K562 (cell line): ENCODE data around the gene RUNX1. TPM values are rescaled to one million over a fixed set of nuclear protein-coding genes. Genes with fewer than 3 reads are reported as not detected.

ENCODE experiments used
- ATAC-seq: fragments of 200-7000 bp; cut with Tn5 transposase; 3 replicates; pipeline ENCODE4 v1.9.1; 2020; ENCODE audit warnings: moderate library complexity
- BruUV-seq: library from RNA; stranded (reverse); fragments of 400-500 nt; replicated peaks from 2 replicates; lab custom pipeline; 2021; lab: Mats Ljungman, UMichigan
- CTCF ChIA-PET: fragments of 300-600 bp; formaldehyde crosslinking; extraction: SDS; loops from one replicate; lab custom pipeline; 2021; ENCODE audit warnings: low intra/inter-chr PET ratio; lab: Yijun Ruan, JAX
- POLR2A ChIA-PET: fragments of 300-600, 350-650 bp; sonication (Branson Sonifier 250); formaldehyde crosslinking; extraction: SDS; loops from one replicate; lab custom pipeline; 2021; ENCODE audit warnings: antibody characterized with exemption, inconsistent platforms; lab: Yijun Ruan, JAX
- DNase-seq, 4 experiments: peaks; one replicate each; pipeline versions ENCODE4 v3.0.0 to v3.0.0-alpha.2; 2011 to 2018; ENCODE audit warnings: low spot score in 3 of 4, mixed read lengths in 3 of 4; ENCODE audit errors: extremely low read depth in 1 of 4
- FAIRE-seq: peaks from 2 replicates; lab custom pipeline; 2011; peaks lifted over from hg19 to GRCh38; lab: Jason Lieb, UNC
- H2AFZ ChIP-seq: 2 replicates; pipeline ENCODE4 v1.6.0; 2011; ENCODE audit warnings: low read depth, low read length, control low read depth, inconsistent platforms
- H3K27ac ChIP-seq: fragments of 200-600 bp; 3 replicates; pipeline ENCODE4 v1.8.0; 2011; ENCODE audit warnings: low read depth, mild to moderate bottlenecking, control low read depth, inconsistent platforms, low read length, moderate library complexity, mixed read lengths; ENCODE audit errors: extremely low read depth
- H3K27me3 ChIP-seq, 2 experiments: fragments of 300-600 bp in 1 of 2; 2 replicates in 1 of 2; 3 replicates in 1 of 2; pipeline versions ENCODE4 v1.6.0 to v1.8.0; 2011; ENCODE audit warnings: inconsistent platforms in 2 of 2, low read length in 2 of 2, mild to moderate bottlenecking in 1 of 2, mixed read lengths in 1 of 2, moderate library complexity in 1 of 2; ENCODE audit not compliant: control insufficient read depth in 2 of 2, insufficient read depth in 2 of 2
- H3K36me3 ChIP-seq: fragments of 300-600 bp; 3 replicates; pipeline ENCODE4 v1.8.0; 2011; ENCODE audit warnings: mild to moderate bottlenecking, low read length, inconsistent platforms; ENCODE audit not compliant: control insufficient read depth, insufficient read depth
- H3K4me1 ChIP-seq, 2 experiments: fragments of 200-600 bp in 1 of 2; replicated peaks in 1 of 2; 2 replicates in 1 of 2; 3 replicates in 1 of 2; pipeline versions ENCODE4 v1.5.1 to v1.8.0; 2011; ENCODE audit warnings: inconsistent platforms in 2 of 2, low read length in 2 of 2, mild to moderate bottlenecking in 1 of 2, mixed read lengths in 1 of 2, moderate library complexity in 1 of 2; ENCODE audit not compliant: control insufficient read depth in 2 of 2, insufficient read depth in 2 of 2
- H3K4me2 ChIP-seq: 2 replicates; pipeline ENCODE4 v1.6.1; 2011; ENCODE audit warnings: low read length, control low read depth, inconsistent platforms, mixed read lengths; ENCODE audit not compliant: insufficient read depth
- H3K4me3 ChIP-seq: fragments of 200-600 bp; sonication (generic), shearing (Covaris generic); 2 replicates; pipeline ENCODE4 v1.5.1; 2016; ENCODE audit warnings: control low read depth, inconsistent platforms
- H3K79me2 ChIP-seq: fragments of 200-600 bp; 3 replicates; pipeline ENCODE4 v1.8.0; 2011; ENCODE audit warnings: low read length, inconsistent platforms; ENCODE audit not compliant: control insufficient read depth, insufficient read depth
- H3K9ac ChIP-seq, 2 experiments: 2 replicates each; pipeline versions ENCODE4 v1.6.0 to v1.6.1; 2011; ENCODE audit warnings: low read depth in 2 of 2, low read length in 2 of 2, control low read depth in 1 of 2, inconsistent platforms in 1 of 2, mild to moderate bottlenecking in 1 of 2, mixed read lengths in 1 of 2; ENCODE audit not compliant: insufficient read depth in 1 of 2
- H3K9me1 ChIP-seq: one replicate; pipeline ENCODE4 v1.6.0; 2011; ENCODE audit warnings: inconsistent platforms, mild to moderate bottlenecking, low read length, moderate library complexity; ENCODE audit not compliant: control insufficient read depth, insufficient read depth
- H3K9me3 ChIP-seq: replicated peaks from 2 replicates; pipeline ENCODE4 v1.5.1; 2011; ENCODE audit warnings: low read depth, low read length, inconsistent platforms; ENCODE audit not compliant: control insufficient read depth, insufficient read depth
- H4K20me1 ChIP-seq: replicated peaks from 2 replicates; pipeline ENCODE4 v1.6.1; 2011; ENCODE audit warnings: low read length, inconsistent platforms, mixed read lengths; ENCODE audit not compliant: control insufficient read depth, insufficient read depth
- CHD2 ChIP-seq: IDR thresholded peaks from 2 replicates; pipeline ENCODE4 v1.6.1; 2011; ENCODE audit warnings: low read depth, low read length
- CREB3 ChIP-seq: fragments of 450-650 bp; conservative IDR thresholded peaks from 2 replicates; pipeline ENCODE4 v1.6.1; 2016; ENCODE audit warnings: missing genetic modification characterization, low read depth, mild to moderate bottlenecking, missing compliant biosample characterization, moderate library complexity
- DLX4 ChIP-seq: fragments of 250-450 bp; sonication (Bioruptor Pico); IDR thresholded peaks from 2 replicates; pipeline ENCODE4 v1.6.1; 2021; ENCODE audit warnings: mild to moderate bottlenecking
- FOXK2 ChIP-seq, 2 experiments: fragments of 450-650 bp; IDR thresholded peaks in 1 of 2; conservative IDR thresholded peaks in 1 of 2; 2 replicates each; pipeline ENCODE4 v1.6.1; 2016; ENCODE audit warnings: low read depth in 2 of 2, mild to moderate bottlenecking in 1 of 2
- IFI16 ChIP-seq: fragments of 250-450 bp; sonication (Bioruptor Pico); IDR thresholded peaks from 2 replicates; pipeline ENCODE4 v2.1.2; 2022; ENCODE audit warnings: mild to moderate bottlenecking, inconsistent platforms
- KLF16 ChIP-seq: IDR thresholded peaks from 2 replicates; pipeline ENCODE4 v1.6.1; 2016; ENCODE audit warnings: antibody characterized with exemption
- RCOR1 ChIP-seq, 2 experiments: IDR thresholded peaks; 2 replicates each; pipeline ENCODE4 v1.6.1; 2012; ENCODE audit warnings: low read depth in 2 of 2, low read length in 2 of 2, borderline replicate concordance in 1 of 2, improper control_type of control experiment in 1 of 2
- USF2 ChIP-seq: sonication (generic); formaldehyde crosslinking; IDR thresholded peaks from 2 replicates; pipeline ENCODE4 v1.5.0; 2020; ENCODE audit warnings: missing genetic modification reagents
- ZBTB33 ChIP-seq: sonication (generic); formaldehyde crosslinking; IDR thresholded peaks from 2 replicates; pipeline ENCODE4 v1.8.1; 2023; ENCODE audit warnings: mild to moderate bottlenecking, missing genetic modification reagents
- ZBTB49 ChIP-seq: sonication (generic); formaldehyde crosslinking; IDR thresholded peaks from 2 replicates; pipeline ENCODE4 v1.8.0; 2022; ENCODE audit warnings: missing genetic modification reagents, mild to moderate bottlenecking, borderline replicate concordance
- ZFP91 ChIP-seq: sonication (generic); formaldehyde crosslinking; IDR thresholded peaks from 2 replicates; pipeline ENCODE4 v1.8.0; 2022; ENCODE audit warnings: mild to moderate bottlenecking, missing genetic modification reagents
- ZNF165 ChIP-seq: fragments of 250-450 bp; sonication (Bioruptor Pico); IDR thresholded peaks from 2 replicates; pipeline ENCODE4 v1.4.0; 2020; ENCODE audit warnings: borderline replicate concordance
- ZNF197 ChIP-seq: fragments of 200-800 bp; sonication (Bioruptor generic); IDR thresholded peaks from 2 replicates; pipeline ENCODE4 v1.6.1; 2016; ENCODE audit warnings: low read depth, missing genetic modification characterization, missing compliant biosample characterization
- ZNF764 ChIP-seq: fragments of 250-450 bp; sonication (Bioruptor Pico); IDR thresholded peaks from 2 replicates; pipeline ENCODE4 v1.4.0; 2020; ENCODE audit warnings: low read depth, mild to moderate bottlenecking, moderate library complexity
- WGBS: fragments of 100-300 bp; shearing (Covaris generic); methylation state at CpG from one replicate; pipeline ENCODE4 v1.1.6; 2016; ENCODE audit warnings: low coverage, mixed read lengths; ENCODE audit not compliant: insufficient coverage; ENCODE audit errors: missing lambda C conversion rate; 5-methylcytosine and 5-hydroxymethylcytosine counted together
- in situ Hi-C: fragments of 300-500 bp; cut with MboI; formaldehyde crosslinking; loops from 4 replicates; pipeline ENCODE4 v1.15.0; 2018; ENCODE audit warnings: inconsistent platforms, mixed read lengths
- intact Hi-C: fragments of 100-400 bp; cut with micrococcal nuclease; formaldehyde crosslinking; loops from 2 replicates; pipeline ENCODE4 v1.14.2; 2022
- polyA plus RNA-seq, 8 experiments: library from polyadenylated mRNA; depleted of rRNA in 4 of 8; stranded (reverse) in 5 of 8; unstranded in 3 of 8; fragments of >200 nt; fragmentation: Nextera tagmentation in 2 of 8; fragmentation: Illumina TruSeq in 1 of 8; extraction: Ambion mirVana in 2 of 8; extraction: Trizol in 1 of 8; gene quantifications; 2 replicates each; pipeline versions ENCODE4 v1.2.1 to v1.2.3, GENCODE V29; 2011 to 2014; ENCODE audit warnings: inconsistent platforms in 1 of 8, missing spikeins in 1 of 8
- total RNA-seq, 7 experiments: library from RNA; depleted of rRNA in 6 of 7; stranded (reverse); fragments of >200 nt in 6 of 7; fragmentation: Illumina TruSeq in 2 of 7; extraction: Trizol in 2 of 7; gene quantifications; 2 replicates each; pipeline versions ENCODE4 v1.2.1 to v1.2.3, GENCODE V29; 2011 to 2021; ENCODE audit warnings: low replicate concordance in 1 of 7

RUNX1 gene
- total and polyA plus RNA-seq, 9 of the 15 experiments (the other 6 are each of a cell fraction or from before 2014, with no cell fraction given) = 2.2 to 68.6 (median 17.8) TPM

- H3K27me3 ChIP-seq = no peaks in the 10 kb centered on the region
- H3K9me1 ChIP-seq = no peaks in the 10 kb centered on the region
- no peak overlapping the region for H3K4me3 ChIP-seq
- intact Hi-C loops = no loop called here
- H2AFZ ChIP-seq = no peak overlapping the region
- POLR2A ChIA-PET = interaction anchor here (2.9 to 5.6 kb wide), 2 partner anchors 9 to 11 kb away, joined by 9 to 42 read pairs; no protein-coding TSS in a partner anchor
- peaks cover 91% of the 10 kb centered on the region for H3K79me2 ChIP-seq
- no peak overlapping the region for H3K9ac ChIP-seq
- DNase-seq (no peak), FAIRE-seq (no peak), ATAC-seq (no peak)
- no peaks in the 10 kb centered on the region for H4K20me1 ChIP-seq
- H3K27ac ChIP-seq = no peak overlapping the region
- in situ Hi-C loops = no loop called here
- peaks cover 91% of the 10 kb centered on the region for H3K36me3 ChIP-seq
- H3K4me2 ChIP-seq = no peak overlapping the region
- no peaks in the 10 kb centered on the region for H3K9me3 ChIP-seq
- WGBS = 92% methylated on average over 2 of the region's 2 CpGs
- no TSS peak for BruUV-seq
- H3K4me1 ChIP-seq = peaks cover 0 to 28% of the 10 kb centered on the region in 2 experiments; a peak in 3 of 5 replicates
- CTCF ChIA-PET = no interaction called here
- TF ChIP-seq IFI16 (CRISPR knock-in tag) (no peak), FOXK2 (conservative IDR thresholded peaks at IDR 0.05 in 1 of 2, IDR thresholded peaks at IDR 0.05 in 1 of 2; ENCODE audit: low read depth in 2 of 2) (no peak), ZBTB33 (no peak), CREB3 (tag) (no peak), RCOR1 (IDR thresholded peaks at IDR 0.05; ENCODE audit: borderline replicate concordance in 1 of 2, low read depth in 2 of 2, low read length in 2 of 2) (no peak), ZNF764 (no peak), ZBTB49 (no peak), KLF16 (no peak), USF2 (CRISPR knock-in tag) (no peak), ZNF165 (no peak), DLX4 (CRISPR knock-in tag) (no peak), CHD2 (no peak), ZNF197 (CRISPR knock-in tag) (no peak), ZFP91 (no peak)
These were observed 170.2 kb downstream of the RUNX1 start for GRCh38 chr21:34878940-34879339.
